Measurements from ENCODE around the gene PIEZO2.

PIEZO2 gene

GRCh38 chr18:11024928-11025669 lies 124.3 kb downstream of the PIEZO2 start:
- no peak for DNase-seq

- no peak for DNase-seq
Measured at GRCh38 chr18:11021477-11021876, 127.9 kb downstream of the PIEZO2 start.

DNA sequence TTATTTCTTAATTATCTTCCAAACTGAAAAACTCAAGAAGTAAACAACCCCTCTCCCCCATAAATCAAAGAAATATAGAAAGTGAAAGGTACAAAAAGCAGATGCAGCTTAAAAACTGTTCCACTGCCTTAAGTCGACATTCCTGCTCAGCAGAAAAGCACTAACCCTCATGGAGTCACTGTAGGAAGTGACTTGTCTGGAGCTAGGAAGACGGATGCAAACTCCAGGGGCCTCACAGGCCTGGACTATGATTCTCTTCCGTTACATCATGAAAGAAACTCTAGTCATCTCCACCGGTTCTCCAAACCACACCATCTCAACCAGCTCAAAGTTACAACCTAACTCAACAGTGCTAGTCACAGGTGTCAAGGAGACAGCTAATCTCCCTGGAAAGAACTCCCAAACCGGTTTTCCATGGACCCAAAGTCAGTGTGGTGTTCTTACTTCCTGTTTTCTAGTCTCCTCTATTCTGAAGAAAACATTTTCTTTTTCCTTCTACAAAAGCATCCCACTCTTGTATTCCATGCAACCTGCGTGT lies 128.4 kb downstream of the PIEZO2 start:
- DNase-seq: no peak

- no peak for DNase-seq
Measured at GRCh38 chr18:11020161-11020853, 129.1 kb downstream of the PIEZO2 start.

GRCh38 chr18:11019295-11020105 lies 129.9 kb downstream of the PIEZO2 start:
- no peak for DNase-seq

DNA sequence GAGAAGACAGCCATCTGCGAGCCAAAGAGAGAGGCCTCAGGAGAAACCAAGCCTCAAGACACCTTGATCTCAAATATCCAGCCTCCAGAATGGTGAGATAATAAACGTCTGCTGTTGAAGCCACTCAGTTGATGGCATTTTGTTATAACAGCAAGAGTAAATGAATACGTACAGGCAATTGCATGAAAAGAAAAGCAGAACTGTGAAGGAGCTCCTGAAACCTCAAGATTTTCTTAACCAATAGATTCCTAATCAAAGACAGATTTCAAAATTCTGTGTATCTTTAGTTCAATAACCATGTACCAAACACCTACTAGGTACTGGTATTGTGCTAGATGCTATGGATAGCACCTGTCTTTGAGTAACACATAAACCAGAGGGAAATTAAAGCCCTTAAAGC lies 139.5 kb downstream of the PIEZO2 start:
- no peak for DNase-seq

- no peak for DNase-seq
Measured at GRCh38 chr18:11009147-11009546, 140.2 kb downstream of the PIEZO2 start.

GRCh38 chr18:11008505-11008904 lies 140.9 kb downstream of the PIEZO2 start:
- DNase-seq: no peak

DNA sequence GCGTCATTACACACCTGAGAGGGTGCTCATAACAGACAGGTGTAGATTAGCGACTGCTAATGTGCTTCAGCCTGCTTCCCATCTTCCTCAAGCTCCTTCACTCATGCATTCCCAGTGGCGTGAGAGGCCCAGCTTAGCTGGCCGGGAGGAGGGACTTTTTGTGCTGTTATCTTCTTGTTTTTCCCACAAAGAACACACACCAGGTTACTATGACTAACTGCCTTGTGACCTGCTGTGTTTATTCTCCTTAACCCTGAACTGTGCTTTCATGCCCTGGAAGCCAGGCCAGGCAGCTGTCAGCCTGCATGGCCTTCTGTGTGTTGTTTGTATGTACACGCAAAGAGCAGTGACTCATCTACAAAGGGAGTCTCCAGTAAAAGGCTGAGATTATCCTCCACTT lies 143.8 kb downstream of the PIEZO2 start:
- DNase-seq: no peak

DNA sequence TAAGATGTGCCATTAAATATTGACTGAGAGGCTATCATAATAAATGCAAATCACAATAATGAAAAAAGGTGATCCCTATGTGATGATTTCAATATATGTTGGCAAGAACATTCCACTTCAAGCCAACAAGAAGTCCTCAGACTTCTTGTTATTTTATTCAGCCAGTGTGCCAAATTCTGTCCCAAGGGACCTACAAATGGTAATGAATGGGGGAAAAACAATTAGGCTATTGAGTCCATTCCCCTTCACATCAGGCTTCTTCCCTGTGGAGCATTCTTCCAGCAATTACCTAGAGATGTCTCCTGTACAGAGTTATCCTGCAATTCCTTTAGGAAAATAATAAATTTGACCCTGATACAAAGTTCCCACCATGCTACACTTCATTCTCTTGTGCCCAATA lies 144.4 kb downstream of the PIEZO2 start:
- DNase-seq: no peak

- no peak for DNase-seq
Measured at GRCh38 chr18:11004294-11004693, 145.1 kb downstream of the PIEZO2 start.

GRCh38 chr18:11002796-11003195 lies 146.6 kb downstream of the PIEZO2 start:
- no peak for DNase-seq

GRCh38 chr18:11002277-11002676 lies 147.1 kb downstream of the PIEZO2 start:
- no peak for DNase-seq

DNA sequence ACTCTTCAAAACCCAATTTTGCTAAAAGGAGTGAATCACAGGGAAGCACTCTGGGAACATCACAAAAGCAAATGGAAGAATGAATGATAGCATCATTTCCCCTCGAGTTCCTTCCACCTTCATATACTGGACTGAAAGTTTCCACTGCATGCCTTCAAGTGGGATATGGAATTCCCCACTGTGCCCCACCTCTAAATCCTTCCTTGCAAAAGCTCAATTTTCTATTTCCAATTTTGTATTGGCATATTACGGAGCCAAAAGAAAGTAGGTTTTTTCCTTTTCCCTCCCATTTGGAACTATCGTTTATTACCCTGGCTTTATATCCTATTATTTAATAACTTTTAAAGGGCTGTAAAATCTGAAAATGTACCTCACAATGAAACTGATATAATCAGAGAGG lies 149.3 kb downstream of the PIEZO2 start:
- DNase-seq: no peak

- no peak for DNase-seq
Measured at GRCh38 chr18:10997885-10998284, 151.5 kb downstream of the PIEZO2 start.

GRCh38 chr18:10995550-10995949 lies 153.8 kb downstream of the PIEZO2 start:
- DNase-seq: no peak

GRCh38 chr18:10989486-10989885 lies 159.9 kb downstream of the PIEZO2 start:
- DNase-seq: no peak

DNA sequence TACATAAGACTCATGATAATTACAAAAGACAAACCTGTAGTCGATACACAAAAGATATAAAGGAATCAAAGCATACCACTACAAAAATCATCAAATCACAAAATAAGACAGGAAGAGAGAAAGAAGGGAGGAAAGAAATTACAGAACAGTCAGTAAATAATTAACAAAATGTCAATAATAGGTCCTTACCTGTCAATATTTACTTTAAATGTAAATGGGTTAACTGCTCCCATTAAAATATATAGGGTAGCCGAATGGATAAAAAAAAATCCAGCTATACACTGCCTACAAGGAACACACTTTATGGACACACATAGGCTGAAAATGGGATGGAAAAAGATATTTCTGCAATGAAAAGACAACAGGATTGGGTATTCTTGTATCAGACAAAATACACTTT lies 163.7 kb downstream of the PIEZO2 start:
- DNase-seq: no peak

GRCh38 chr18:10979411-10979810 lies 170.0 kb downstream of the PIEZO2 start:
- DNase-seq: no peak

- DNase-seq: no peak
Measured at GRCh38 chr18:10977042-10977441, 172.3 kb downstream of the PIEZO2 start.

DNA sequence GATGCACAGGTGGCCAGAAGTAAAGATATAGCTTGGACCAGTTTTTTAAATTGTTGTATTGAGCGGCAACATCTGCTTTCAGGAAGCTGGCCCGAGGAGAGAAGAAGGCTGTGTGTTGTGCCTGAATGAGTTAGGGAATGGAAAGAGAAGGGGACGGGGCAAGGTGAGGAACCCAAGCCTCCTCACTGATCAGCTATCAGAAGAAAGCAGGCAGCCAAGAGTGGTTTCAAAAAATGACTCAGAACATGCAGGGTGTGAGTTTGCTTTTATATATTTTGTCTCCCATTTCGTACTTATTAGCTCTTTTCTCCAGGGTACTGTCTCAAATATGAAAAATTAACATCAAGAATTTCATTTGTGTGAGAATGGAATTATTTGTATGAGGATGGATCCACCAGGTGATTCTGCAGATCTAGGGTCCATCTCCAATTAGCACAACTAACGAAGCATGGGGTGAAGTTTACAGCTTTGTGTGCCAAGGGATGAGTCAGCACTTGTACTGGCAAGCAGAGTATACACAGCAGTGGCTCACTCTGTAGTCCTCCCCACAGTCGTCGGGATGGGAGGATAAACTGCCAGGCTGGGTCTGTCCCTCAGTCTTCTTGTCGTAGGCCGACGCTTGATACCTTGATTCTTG lies 175.7 kb downstream of the PIEZO2 start:
- DNase-seq: no peak

DNA sequence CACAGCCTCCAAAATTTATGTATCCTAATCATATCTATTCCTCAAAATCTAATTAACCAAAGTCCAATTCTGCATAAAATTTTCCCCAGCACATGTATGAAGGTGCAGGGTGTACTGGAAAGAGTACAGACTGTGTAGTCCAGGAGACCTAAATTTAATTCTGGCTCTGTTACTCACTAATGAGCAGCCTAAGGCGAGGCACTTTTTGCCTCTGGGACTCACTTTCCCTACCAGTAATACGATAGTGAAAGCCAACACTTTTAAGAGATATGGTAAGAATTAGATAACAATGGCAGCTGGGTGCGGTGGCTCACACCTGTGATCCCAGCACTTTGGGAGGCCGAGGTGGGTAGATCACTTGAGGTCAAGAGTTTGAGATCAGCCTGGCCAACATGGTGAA lies 177.7 kb downstream of the PIEZO2 start:
- no peak for DNase-seq

- no peak for DNase-seq
Measured at GRCh38 chr18:10965119-10965518, 184.2 kb downstream of the PIEZO2 start.

Data from SW 1271 (cell line).